H9 (cell line): ENCODE measurements around the gene AGBL4. TPM values are rescaled to one million over a fixed set of nuclear protein-coding genes. Genes with fewer than 3 reads are reported as not detected.

Experiments
- DNase-seq: peaks from one replicate; pipeline ENCODE4 v3.0.0-alpha.2; 2017
- H2AFZ ChIP-seq: one replicate; pipeline ENCODE4 v1.6.1; 2013; ENCODE audit warnings: mild to moderate bottlenecking, low read length, control low read depth, moderate library complexity
- H2AK5ac ChIP-seq: 2 replicates; pipeline ENCODE4 v1.6.1; 2013; ENCODE audit warnings: low read length, control low read depth, mixed read lengths; ENCODE audit not compliant: insufficient read length
- H2BK120ac ChIP-seq: one replicate; pipeline ENCODE4 v1.6.1; 2013; ENCODE audit warnings: low read depth, mild to moderate bottlenecking, low read length, control low read depth, inconsistent platforms; ENCODE audit not compliant: poor library complexity, severe bottlenecking
- H2BK12ac ChIP-seq: 2 replicates; pipeline ENCODE4 v1.6.1; 2013; ENCODE audit warnings: low read length, control low read depth, mixed read lengths, low read depth; ENCODE audit not compliant: insufficient read length
- H2BK15ac ChIP-seq: 2 replicates; pipeline ENCODE4 v1.6.1; 2013; ENCODE audit warnings: low read depth, low read length, control low read depth
- H2BK20ac ChIP-seq: one replicate; pipeline ENCODE4 v1.6.1; 2013; ENCODE audit warnings: low read depth, mild to moderate bottlenecking, low read length, control low read depth, inconsistent platforms; ENCODE audit not compliant: poor library complexity, severe bottlenecking
- H2BK5ac ChIP-seq: 2 replicates; pipeline ENCODE4 v1.6.1; 2013; ENCODE audit warnings: low read length, control low read depth, mixed read lengths; ENCODE audit not compliant: insufficient read length
- H3K14ac ChIP-seq: 2 replicates; pipeline ENCODE4 v1.6.1; 2013; ENCODE audit warnings: low read length, control low read depth; ENCODE audit not compliant: insufficient read depth
- H3K18ac ChIP-seq: 2 replicates; pipeline ENCODE4 v1.6.1; 2013; ENCODE audit warnings: low read depth, mild to moderate bottlenecking, mixed read lengths, low read length, control low read depth; ENCODE audit not compliant: insufficient read length
- H3K23ac ChIP-seq: 2 replicates; pipeline ENCODE4 v1.6.1; 2013; ENCODE audit warnings: low read length, control low read depth, mixed read lengths, low read depth; ENCODE audit not compliant: insufficient read length
- H3K23me2 ChIP-seq: 2 replicates; pipeline ENCODE4 v1.6.1; 2013; ENCODE audit warnings: low read depth, mild to moderate bottlenecking, mixed read lengths, low read length, control low read depth; ENCODE audit not compliant: insufficient read length, poor library complexity, severe bottlenecking
- H3K27ac ChIP-seq: 2 replicates; pipeline ENCODE4 v1.5.1; 2013; ENCODE audit warnings: low read length, control low read depth, mixed read lengths, low read depth; ENCODE audit not compliant: insufficient read length
- H3K27me3 ChIP-seq: 2 replicates; pipeline ENCODE4 v1.6.1; 2013; ENCODE audit warnings: low read length, control low read depth, inconsistent platforms; ENCODE audit not compliant: insufficient read depth
- H3K4ac ChIP-seq: 2 replicates; pipeline ENCODE4 v1.6.1; 2013; ENCODE audit warnings: low read depth, mild to moderate bottlenecking, control low read depth, inconsistent platforms, low read length, moderate library complexity
- H3K4me1 ChIP-seq: 2 replicates; pipeline ENCODE4 v1.6.1; 2013; ENCODE audit warnings: low read length, control low read depth, inconsistent platforms; ENCODE audit not compliant: insufficient read depth
- H3K4me2 ChIP-seq: 2 replicates; pipeline ENCODE4 v1.6.1; 2013; ENCODE audit warnings: low read length, control low read depth, mixed read lengths; ENCODE audit not compliant: insufficient read length, insufficient read depth
- H3K56ac ChIP-seq: 2 replicates; pipeline ENCODE4 v1.6.1; 2013; ENCODE audit warnings: low read depth, mild to moderate bottlenecking, mixed read lengths, low read length, control low read depth; ENCODE audit not compliant: insufficient read length
- H3K79me1 ChIP-seq: 2 replicates; pipeline ENCODE4 v1.6.1; 2013; ENCODE audit warnings: low read depth, mild to moderate bottlenecking, moderate library complexity, low read length, control low read depth, inconsistent platforms; ENCODE audit not compliant: insufficient read depth, poor library complexity, severe bottlenecking
- H3K79me2 ChIP-seq: 2 replicates; pipeline ENCODE4 v1.6.1; 2013; ENCODE audit warnings: low read length, control low read depth, inconsistent platforms; ENCODE audit not compliant: insufficient read depth
- H3K9ac ChIP-seq: 2 replicates; pipeline ENCODE4 v1.6.1; 2013; ENCODE audit warnings: low read length, control low read depth, mixed read lengths; ENCODE audit not compliant: insufficient read length; ENCODE audit errors: extremely low read depth
- H3K9me3 ChIP-seq: one replicate; pipeline ENCODE4 v1.6.1; 2013; ENCODE audit warnings: low read depth, low read length, inconsistent platforms; ENCODE audit not compliant: control insufficient read depth
- H3T11ph ChIP-seq: one replicate; pipeline ENCODE4 v1.6.1; 2013; ENCODE audit warnings: mild to moderate bottlenecking, low read length, control low read depth, inconsistent platforms
- H4K20me1 ChIP-seq: one replicate; pipeline ENCODE4 v1.6.1; 2013; ENCODE audit not compliant: control insufficient read depth, insufficient read length, insufficient read depth
- H4K5ac ChIP-seq: 2 replicates; pipeline ENCODE4 v1.6.1; 2013; ENCODE audit warnings: low read depth, mild to moderate bottlenecking, mixed read lengths, low read length, control low read depth; ENCODE audit not compliant: insufficient read length
- H4K8ac ChIP-seq: replicated peaks from 2 replicates; pipeline ENCODE4 v1.6.1; 2013; ENCODE audit warnings: low read length, control low read depth, mixed read lengths, low read depth; ENCODE audit not compliant: insufficient read length
- H4K91ac ChIP-seq: 2 replicates; pipeline ENCODE4 v1.6.1; 2013; ENCODE audit warnings: low read depth, mild to moderate bottlenecking, moderate library complexity, mixed read lengths, low read length, control low read depth; ENCODE audit not compliant: insufficient read length
- H3K27ac Mint-ChIP-seq, 3 experiments: 2 replicates in 2 of 3; 3 replicates in 1 of 3; pipeline ENCODE4 v1.8.0; 2020 to 2021; ENCODE audit warnings: mixed read lengths in 3 of 3, mild to moderate bottlenecking in 1 of 3, moderate library complexity in 1 of 3
- H3K27me3 Mint-ChIP-seq: 2 replicates; pipeline ENCODE4 v1.8.0; 2021; ENCODE audit warnings: low read depth, mild to moderate bottlenecking, moderate library complexity, mixed read lengths
- H3K36me3 Mint-ChIP-seq, 3 experiments: 2 replicates in 2 of 3; 3 replicates in 1 of 3; pipeline ENCODE4 v1.8.0; 2020 to 2021; ENCODE audit warnings: low read depth in 3 of 3, mixed read lengths in 3 of 3; ENCODE audit not compliant: insufficient read depth in 1 of 3
- H3K4me1 Mint-ChIP-seq, 2 experiments: 2 replicates each; pipeline ENCODE4 v1.8.0; 2020; ENCODE audit warnings: mixed read lengths in 2 of 2
- H3K4me3 Mint-ChIP-seq, 2 experiments: 2 replicates in 1 of 2; 3 replicates in 1 of 2; pipeline ENCODE4 v1.8.0; 2020 to 2021; ENCODE audit warnings: mild to moderate bottlenecking in 2 of 2, mixed read lengths in 2 of 2, moderate library complexity in 1 of 2
- H3K9me3 Mint-ChIP-seq, 2 experiments: 2 replicates in 1 of 2; 3 replicates in 1 of 2; pipeline ENCODE4 v1.8.0; 2020; ENCODE audit warnings: mild to moderate bottlenecking in 2 of 2, mixed read lengths in 2 of 2, moderate library complexity in 1 of 2
- WGBS: extraction: QIAGEN DNeasy Blood & Tissue Kit; methylation state at CpG from one replicate; pipeline ENCODE4 v1.1.7; 2013; ENCODE audit warnings: missing lambda C conversion rate, low lambda C conversion rate, mixed read lengths; ENCODE audit not compliant: insufficient read length; ENCODE audit errors: extremely low coverage; 5-methylcytosine and 5-hydroxymethylcytosine counted together
- total RNA-seq: library from RNA; stranded (reverse); gene quantifications from 2 replicates; pipeline ENCODE4 v1.2.1, GENCODE V29; 2021
- TF ChIP-seq, protein P1 (sequence below): fragments of 200-600 bp; sonication (generic); conservative IDR thresholded peaks from 3 replicates; pipeline ENCODE4 v1.8.0; 2021; ENCODE audit warnings: antibody characterized with exemption, mild to moderate bottlenecking

AGBL4 gene
- total RNA-seq, 1 experiment from 2014 or later, result not detected

DNA sequence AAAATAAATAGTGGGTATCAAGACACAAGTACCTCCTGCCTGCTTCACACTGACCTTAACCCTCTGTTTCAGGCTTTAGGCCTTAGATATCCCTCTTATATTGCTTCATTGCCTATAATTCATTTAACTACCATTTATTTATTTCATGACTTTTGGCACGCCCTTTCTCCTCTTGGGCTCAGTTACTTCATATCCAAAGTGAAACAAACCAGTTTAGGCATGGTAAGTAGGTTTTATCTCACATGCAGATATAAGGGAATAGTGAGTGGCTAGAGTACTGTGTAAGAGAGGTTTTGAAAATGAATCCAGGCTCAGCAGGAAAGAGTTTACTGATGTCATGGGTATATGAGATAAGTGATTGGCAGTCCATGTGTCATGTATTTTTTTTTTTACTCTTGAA lies 1177.3 kb downstream of the AGBL4 start:
- no peak overlapping the region for H2BK5ac ChIP-seq
- H3K27me3 ChIP-seq, result no peaks in the 10 kb centered on the region
- no peak overlapping the region for H3K14ac ChIP-seq
- DNase-seq, result no peak
- no peak overlapping the region for H2BK12ac ChIP-seq
- H2AK5ac ChIP-seq, result no peak overlapping the region
- H4K5ac ChIP-seq, result no peak overlapping the region
- no peak overlapping the region for H2BK20ac ChIP-seq
- no peak overlapping the region for H3K4me3 Mint-ChIP-seq
- no peak overlapping the region for H4K91ac ChIP-seq
- no peaks in the 10 kb centered on the region for H3K9me3 ChIP-seq
- no CpG with 5 or more reads among the region's 1 CpG for WGBS
- no peaks in the 10 kb centered on the region for H3K4me1 ChIP-seq
- H3K9ac ChIP-seq, result no peak overlapping the region
- no peaks in the 10 kb centered on the region for H3K79me2 ChIP-seq
- H4K8ac ChIP-seq, result no peak overlapping the region
- H3T11ph ChIP-seq, result no peak overlapping the region
- no peaks in the 10 kb centered on the region for H3K9me3 Mint-ChIP-seq
- no peak overlapping the region for H3K4ac ChIP-seq
- H3K4me2 ChIP-seq, result no peak overlapping the region
- no peaks in the 10 kb centered on the region; the same call in 1 of the 2 replicates for H3K27me3 Mint-ChIP-seq
- no peak overlapping the region for H3K23ac ChIP-seq
- TF ChIP-seq, protein P1, sequence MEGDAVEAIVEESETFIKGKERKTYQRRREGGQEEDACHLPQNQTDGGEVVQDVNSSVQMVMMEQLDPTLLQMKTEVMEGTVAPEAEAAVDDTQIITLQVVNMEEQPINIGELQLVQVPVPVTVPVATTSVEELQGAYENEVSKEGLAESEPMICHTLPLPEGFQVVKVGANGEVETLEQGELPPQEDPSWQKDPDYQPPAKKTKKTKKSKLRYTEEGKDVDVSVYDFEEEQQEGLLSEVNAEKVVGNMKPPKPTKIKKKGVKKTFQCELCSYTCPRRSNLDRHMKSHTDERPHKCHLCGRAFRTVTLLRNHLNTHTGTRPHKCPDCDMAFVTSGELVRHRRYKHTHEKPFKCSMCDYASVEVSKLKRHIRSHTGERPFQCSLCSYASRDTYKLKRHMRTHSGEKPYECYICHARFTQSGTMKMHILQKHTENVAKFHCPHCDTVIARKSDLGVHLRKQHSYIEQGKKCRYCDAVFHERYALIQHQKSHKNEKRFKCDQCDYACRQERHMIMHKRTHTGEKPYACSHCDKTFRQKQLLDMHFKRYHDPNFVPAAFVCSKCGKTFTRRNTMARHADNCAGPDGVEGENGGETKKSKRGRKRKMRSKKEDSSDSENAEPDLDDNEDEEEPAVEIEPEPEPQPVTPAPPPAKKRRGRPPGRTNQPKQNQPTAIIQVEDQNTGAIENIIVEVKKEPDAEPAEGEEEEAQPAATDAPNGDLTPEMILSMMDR, result no peak
- peaks cover 4% of the 10 kb centered on the region in 2 experiments for H3K4me1 Mint-ChIP-seq
- no peak overlapping the region for H3K27ac Mint-ChIP-seq
- H3K27ac ChIP-seq, result no peak overlapping the region
- no peaks in the 10 kb centered on the region for H3K36me3 Mint-ChIP-seq
- no peak overlapping the region for H3K56ac ChIP-seq
- H4K20me1 ChIP-seq, result no peaks in the 10 kb centered on the region
- H3K23me2 ChIP-seq, result no peaks in the 10 kb centered on the region
- no peak overlapping the region for H3K18ac ChIP-seq
- H3K79me1 ChIP-seq, result no peaks in the 10 kb centered on the region
- H2BK15ac ChIP-seq, result no peak overlapping the region
- no peak overlapping the region for H2AFZ ChIP-seq
- H2BK120ac ChIP-seq, result no peak overlapping the region
